GM12878 (cell line): ENCODE results near the gene BZW2. TPM values are rescaled to one million over a fixed set of nuclear protein-coding genes. Genes with fewer than 3 reads are reported as not detected.

Source experiments
- ATAC-seq: fragments of 200-7000 bp; cut with Tn5 transposase; 3 replicates; pipeline ENCODE4 v1.9.1; 2020; ENCODE audit warnings: mild to moderate bottlenecking, moderate library complexity
- BruUV-seq: library from RNA; stranded (reverse); fragments of 400-500 nt; replicated peaks from 2 replicates; lab custom pipeline; 2021; lab: Mats Ljungman, UMichigan
- CTCF ChIA-PET: fragments of 300-600 bp; sonication (Branson Sonifier 250); formaldehyde crosslinking; extraction: SDS; loops from one replicate; lab custom pipeline; 2021; ENCODE audit warnings: inconsistent platforms; lab: Yijun Ruan, JAX
- POLR2A ChIA-PET: fragments of 350-600 bp; formaldehyde crosslinking; extraction: SDS; loops from one replicate; lab custom pipeline; 2021; ENCODE audit warnings: inconsistent platforms; lab: Charles Lee
- RAD21 ChIA-PET: fragments of 300-600 bp; sonication (Branson Sonifier 250); formaldehyde crosslinking; loops from one replicate; lab custom pipeline; 2023; ENCODE audit warnings: antibody characterized with exemption; ENCODE audit not compliant: unreplicated experiment; lab: Charles Lee
- SMC1A ChIA-PET: fragments of 300-600 bp; sonication (Branson Sonifier 250); formaldehyde crosslinking; loops from one replicate; lab custom pipeline; 2023; ENCODE audit not compliant: unreplicated experiment, uncharacterized antibody; lab: Charles Lee
- DNase-seq: peaks from one replicate; pipeline ENCODE4 v3.0.0-alpha.2; 2011; ENCODE audit warnings: low read depth, low spot score
- FAIRE-seq: peaks from 3 replicates; lab custom pipeline; 2011; peaks lifted over from hg19 to GRCh38; lab: Jason Lieb, UNC
- H2AFZ ChIP-seq: 2 replicates; pipeline ENCODE4 v1.6.0; 2011; ENCODE audit warnings: low read depth, low read length, control low read depth; ENCODE audit not compliant: control insufficient read depth
- H3K27ac ChIP-seq: 2 replicates; pipeline ENCODE4 v1.5.1; 2011; ENCODE audit warnings: control low read depth; ENCODE audit not compliant: control insufficient read depth, insufficient read depth
- H3K27me3 ChIP-seq, 2 experiments: replicated peaks in 1 of 2; 2 replicates each; pipeline versions ENCODE4 v1.6.0 to v1.6.1; 2011; ENCODE audit warnings: low read length in 1 of 2; ENCODE audit not compliant: control insufficient read depth in 2 of 2, insufficient read depth in 2 of 2
- H3K36me3 ChIP-seq, 2 experiments: 2 replicates each; pipeline ENCODE4 v1.5.1; 2011; ENCODE audit warnings: low read length in 1 of 2; ENCODE audit not compliant: control insufficient read depth in 2 of 2, insufficient read depth in 2 of 2
- H3K4me1 ChIP-seq: 2 replicates; pipeline ENCODE4 v1.6.1; 2011; ENCODE audit warnings: mild to moderate bottlenecking, low read length, moderate library complexity, mixed read lengths; ENCODE audit not compliant: control insufficient read depth, insufficient read depth
- H3K4me2 ChIP-seq: 2 replicates; pipeline ENCODE4 v1.6.0; 2011; ENCODE audit warnings: control low read depth; ENCODE audit not compliant: control insufficient read depth, insufficient read depth
- H3K4me3 ChIP-seq: fragments of 200-600 bp; sonication (generic); 2 replicates; pipeline ENCODE4 v1.5.1; 2016
- H3K79me2 ChIP-seq: 2 replicates; pipeline ENCODE4 v1.6.0; 2011; ENCODE audit warnings: low read length; ENCODE audit not compliant: control insufficient read depth, insufficient read depth
- H3K9ac ChIP-seq: 2 replicates; pipeline ENCODE4 v1.8.0; 2011; ENCODE audit warnings: low read length, control low read depth, mixed read lengths; ENCODE audit not compliant: control insufficient read depth, insufficient read depth
- H3K9me3 ChIP-seq: replicated peaks from 3 replicates; pipeline ENCODE4 v1.5.1; 2011; ENCODE audit warnings: mild to moderate bottlenecking, low read length; ENCODE audit not compliant: control insufficient read depth, insufficient read depth
- H4K20me1 ChIP-seq: 2 replicates; pipeline ENCODE4 v1.6.0; 2011; ENCODE audit not compliant: control insufficient read depth, insufficient read depth
- ASH2L ChIP-seq: fragments of 300-600, 200-600 bp; sonication (generic); IDR thresholded peaks from 2 replicates; pipeline ENCODE4 v1.6.1; 2017; ENCODE audit warnings: low read depth, mild to moderate bottlenecking, borderline replicate concordance
- CEBPB ChIP-seq, 2 experiments: fragments of 150-350 bp in 1 of 2; IDR thresholded peaks; 2 replicates each; pipeline ENCODE4 v1.6.1; 2012 to 2014; ENCODE audit warnings: low read depth in 2 of 2, low read length in 2 of 2, borderline replicate concordance in 1 of 2, inconsistent platforms in 1 of 2
- CHD2 ChIP-seq: IDR thresholded peaks from 2 replicates; pipeline ENCODE4 v1.6.1; 2011; ENCODE audit warnings: low read depth, low read length, improper control_type of control experiment, borderline replicate concordance
- CHD4 ChIP-seq: fragments of 200-600 bp; sonication (generic); IDR thresholded peaks from 2 replicates; pipeline ENCODE4 v1.6.1; 2016; ENCODE audit warnings: mild to moderate bottlenecking
- E4F1 ChIP-seq: fragments of 450-650 bp; IDR thresholded peaks from 2 replicates; pipeline ENCODE4 v1.6.1; 2018; ENCODE audit warnings: borderline replicate concordance, mild to moderate bottlenecking; ENCODE audit not compliant: partially characterized antibody
- ESRRA ChIP-seq: IDR thresholded peaks from 2 replicates; pipeline ENCODE4 v1.6.1; 2012; ENCODE audit warnings: mild to moderate bottlenecking, low read length, improper control_type of control experiment
- GABPA ChIP-seq: IDR thresholded peaks from 2 replicates; pipeline ENCODE4 v1.6.1; 2014; ENCODE audit warnings: antibody characterized with exemption, low read depth, mild to moderate bottlenecking, inconsistent platforms
- GATAD2B ChIP-seq: fragments of 450-650 bp; conservative IDR thresholded peaks from 2 replicates; pipeline ENCODE4 v1.6.1; 2017; ENCODE audit warnings: low read depth, mild to moderate bottlenecking, moderate library complexity
- RAD51 ChIP-seq: fragments of 450-650 bp; IDR thresholded peaks from 2 replicates; pipeline ENCODE4 v1.6.1; 2016; ENCODE audit warnings: moderate library complexity, mild to moderate bottlenecking, inconsistent platforms
- RB1 ChIP-seq: fragments of 450-650 bp; formaldehyde crosslinking; IDR thresholded peaks from 2 replicates; pipeline ENCODE4 v1.6.1; 2017; ENCODE audit warnings: mild to moderate bottlenecking, borderline replicate concordance
- SP1 ChIP-seq: IDR thresholded peaks from one replicate; pipeline ENCODE4 v1.6.1; 2011; ENCODE audit warnings: low read depth, low read length
- ZBED1 ChIP-seq: IDR thresholded peaks from 2 replicates; pipeline ENCODE4 v1.6.1; 2016; ENCODE audit warnings: borderline replicate concordance
- ZBTB33 ChIP-seq: fragments of 450-650 bp; IDR thresholded peaks from 2 replicates; pipeline ENCODE4 v1.6.1; 2017; ENCODE audit warnings: mild to moderate bottlenecking
- ZNF24 ChIP-seq: fragments of 450-650 bp; IDR thresholded peaks from 2 replicates; pipeline ENCODE4 v1.6.1; 2017; ENCODE audit warnings: antibody characterized with exemption, mild to moderate bottlenecking
- WGBS: methylation state at CpG from one replicate; pipeline ENCODE4 v1.1.6; 2016; ENCODE audit warnings: low lambda C conversion rate; ENCODE audit not compliant: insufficient replicate concordance, insufficient coverage; ENCODE audit errors: missing lambda C conversion rate; 5-methylcytosine and 5-hydroxymethylcytosine counted together
- in situ Hi-C: fragments of 300-500 bp; cut with MboI; formaldehyde crosslinking; loops from 9 replicates; pipeline ENCODE4 v1.14.3; 2018; ENCODE audit warnings: mixed read lengths
- intact Hi-C: fragments of 100-400 bp; cut with micrococcal nuclease; formaldehyde crosslinking; loops from one replicate; pipeline ENCODE4 v1.14.2; 2022; ENCODE audit not compliant: unreplicated experiment
- polyA plus RNA-seq, 11 experiments: library from polyadenylated mRNA; depleted of rRNA in 4 of 11; unstranded in 6 of 11; stranded (reverse) in 5 of 11; fragments of >200 nt; fragmentation: Nextera tagmentation in 4 of 11; fragmentation: Illumina TruSeq in 1 of 11; extraction: Ambion mirVana in 4 of 11; extraction: Trizol in 1 of 11; gene quantifications; 1 replicate in 1 of 11; 2 replicates in 10 of 11; pipeline versions ENCODE4 v1.2.1 to v1.2.3, GENCODE V29; 2011 to 2016; ENCODE audit warnings: inconsistent platforms in 2 of 11, missing spikeins in 2 of 11, low read depth in 1 of 11
- total RNA-seq, 4 experiments: library from RNA; depleted of rRNA in 3 of 4; stranded (reverse); fragments of >200 nt in 3 of 4; fragmentation: Illumina TruSeq in 1 of 4; extraction: Trizol in 1 of 4; gene quantifications; 2 replicates each; pipeline versions ENCODE4 v1.2.1 to v1.2.3, GENCODE V29; 2013 to 2021

The BZW2 gene
- total and polyA plus RNA-seq, 10 of the 15 experiments (the other 5 are each of a cell fraction or from before 2014, with no cell fraction given), result 1.3 to 6.8 (median 3.1) TPM

GRCh38 chr7:16743236-16743635 lies 97.3 kb downstream of the BZW2 start:
- Histone ChIP-seq H3K9me3 (no peaks in the 10 kb centered on the region), H3K27me3 (no peaks in the 10 kb centered on the region; a peak in 1 of 4 replicates), H3K4me3 (no peak overlapping the region), H3K4me2 (no peak overlapping the region), H4K20me1 (no peaks in the 10 kb centered on the region), H3K9ac (no peak overlapping the region), H3K36me3 (no peaks in the 10 kb centered on the region), H3K79me2 (no peaks in the 10 kb centered on the region), H3K27ac (no peak overlapping the region), H3K4me1 (no peaks in the 10 kb centered on the region), H2AFZ (no peak overlapping the region)
- CTCF ChIA-PET, result no interaction called here
- FAIRE-seq (no peak), ATAC-seq (no peak), DNase-seq (no peak)
- TF ChIP-seq ASH2L (no peak), GABPA (no peak), ZBED1 (no peak), SP1 (no peak), ZBTB33 (no peak), ZNF24 (no peak), CEBPB (IDR thresholded peaks at IDR 0.05; ENCODE audit: borderline replicate concordance in 1 of 2, low read depth in 2 of 2, low read length in 2 of 2) (no peak), E4F1 (no peak), CHD4 (no peak), GATAD2B (no peak), ESRRA (no peak), CHD2 (no peak), RB1 (no peak), RAD51 (no peak)
- BruUV-seq, result no TSS peak
- in situ Hi-C loops (no loop called here), intact Hi-C loops (no loop called here)
- SMC1A ChIA-PET, result no interaction called here
- POLR2A ChIA-PET, result no interaction called here
- 30% methylated on average over 4 of the region's 4 CpGs for WGBS
- RAD21 ChIA-PET, result no interaction called here
